H1 (cell line): Measurements from ENCODE around the gene KRT34. TPM values are rescaled to one million over a fixed set of nuclear protein-coding genes. Genes with fewer than 3 reads are reported as not detected.

Experiments used
- CTCF ChIA-PET: fragments of 300-600 bp; sonication (Branson Sonifier 250); formaldehyde crosslinking; loops from one replicate; lab custom pipeline; 2021; ENCODE audit not compliant: partially characterized antibody; lab: Charles Lee
- POLR2A ChIA-PET: fragments of 300-600 bp; sonication (Branson Sonifier 250); formaldehyde crosslinking; loops from one replicate; lab custom pipeline; 2021; ENCODE audit warnings: inconsistent platforms; ENCODE audit not compliant: partially characterized antibody; lab: Charles Lee
- DNase-seq, 2 experiments: peaks; one replicate each; pipeline versions ENCODE4 v3.0.0 to v3.0.0-alpha.2; 2010 to 2022; ENCODE audit warnings: low spot score in 2 of 2, low read depth in 1 of 2, mixed read lengths in 1 of 2
- FAIRE-seq: peaks from 2 replicates; lab custom pipeline; 2011; peaks lifted over from hg19 to GRCh38; lab: Jason Lieb, UNC
- H2AFZ ChIP-seq: 2 replicates; pipeline ENCODE4 v1.8.1; 2012; ENCODE audit warnings: low read length, inconsistent platforms
- H2AK5ac ChIP-seq: 2 replicates; pipeline ENCODE4 v1.6.1; 2013; ENCODE audit warnings: low read depth, low read length
- H2BK120ac ChIP-seq: replicated peaks from 2 replicates; pipeline ENCODE3; 2013; ENCODE audit warnings: low read depth, low read length, inconsistent platforms
- H2BK12ac ChIP-seq: 2 replicates; pipeline ENCODE4 v1.6.1; 2013; ENCODE audit warnings: low read depth, low read length
- H2BK15ac ChIP-seq: 2 replicates; pipeline ENCODE4 v1.6.1; 2013; ENCODE audit warnings: low read length
- H2BK20ac ChIP-seq: 2 replicates; pipeline ENCODE4 v1.6.1; 2013; ENCODE audit warnings: low read length
- H2BK5ac ChIP-seq: 2 replicates; pipeline ENCODE4 v1.6.1; 2013; ENCODE audit warnings: low read depth, low read length
- H3K14ac ChIP-seq: 2 replicates; pipeline ENCODE4 v1.6.1; 2013; ENCODE audit warnings: inconsistent platforms; ENCODE audit not compliant: insufficient read length
- H3K18ac ChIP-seq: 2 replicates; pipeline ENCODE4 v1.6.1; 2013; ENCODE audit warnings: low read length; ENCODE audit errors: extremely low read depth
- H3K23ac ChIP-seq: 2 replicates; pipeline ENCODE4 v1.6.1; 2013; ENCODE audit warnings: inconsistent platforms; ENCODE audit not compliant: insufficient read length
- H3K23me2 ChIP-seq: 2 replicates; pipeline ENCODE4 v1.6.1; 2013; ENCODE audit warnings: low read depth, low read length
- H3K27ac ChIP-seq: 2 replicates; pipeline ENCODE4 v1.6.1; 2011; ENCODE audit warnings: low read depth, low read length, inconsistent platforms
- H3K27me3 ChIP-seq, 4 experiments: replicated peaks in 1 of 4; 1 replicate in 1 of 4; 2 replicates in 3 of 4; pipeline versions ENCODE4 v1.6.1 to v1.8.1; 2011 to 2013; ENCODE audit warnings: low read length in 3 of 4, mild to moderate bottlenecking in 3 of 4, inconsistent platforms in 2 of 4, mixed read lengths in 2 of 4, moderate library complexity in 1 of 4; ENCODE audit not compliant: control insufficient read depth in 3 of 4, insufficient read depth in 3 of 4; ENCODE audit errors: extremely low read depth in 1 of 4
- H3K36me3 ChIP-seq, 4 experiments: 2 replicates each; pipeline versions ENCODE4 v1.6.1 to v1.8.1; 2011 to 2013; ENCODE audit warnings: mild to moderate bottlenecking in 4 of 4, low read length in 3 of 4, moderate library complexity in 2 of 4, control low read depth in 1 of 4, inconsistent platforms in 1 of 4; ENCODE audit not compliant: insufficient read depth in 4 of 4, control insufficient read depth in 2 of 4
- H3K4ac ChIP-seq: replicated peaks from 2 replicates; pipeline ENCODE3; 2013; ENCODE audit warnings: low read length, low read depth, mixed read lengths, inconsistent platforms; ENCODE audit not compliant: insufficient read length
- H3K4me1 ChIP-seq, 4 experiments: replicated peaks in 1 of 4; 1 replicate in 1 of 4; 2 replicates in 3 of 4; pipeline versions ENCODE4 v1.6.1 to v1.8.1; 2011 to 2013; ENCODE audit warnings: low read length in 3 of 4, inconsistent platforms in 2 of 4, mixed read lengths in 1 of 4; ENCODE audit not compliant: insufficient read depth in 4 of 4, control insufficient read depth in 3 of 4
- H3K4me2 ChIP-seq, 2 experiments: 2 replicates each; pipeline versions ENCODE4 v1.6.1 to v1.8.1; 2011 to 2013; ENCODE audit warnings: low read depth in 2 of 2, low read length in 2 of 2, control low read depth in 1 of 2, inconsistent platforms in 1 of 2, mild to moderate bottlenecking in 1 of 2; ENCODE audit not compliant: insufficient read depth in 1 of 2
- H3K4me3 ChIP-seq, 4 experiments: fragments of 200-600, 300-600 bp in 1 of 4; sonication (generic), shearing (Covaris generic), sonication (Bioruptor Twin) in 1 of 4; 2 replicates each; pipeline versions ENCODE4 v1.5.1 to v1.8.1; 2011 to 2016; ENCODE audit warnings: low read length in 4 of 4, low read depth in 3 of 4, control low read depth in 2 of 4, inconsistent platforms in 2 of 4, mild to moderate bottlenecking in 2 of 4, mixed read lengths in 1 of 4, moderate library complexity in 1 of 4; ENCODE audit not compliant: insufficient read depth in 2 of 4; ENCODE audit errors: extremely low read depth in 1 of 4
- H3K56ac ChIP-seq: replicated peaks from 2 replicates; pipeline ENCODE3; 2013; ENCODE audit warnings: low read depth, mild to moderate bottlenecking, mixed read lengths, low read length, inconsistent platforms; ENCODE audit not compliant: insufficient read length
- H3K79me1 ChIP-seq: 2 replicates; pipeline ENCODE4 v1.6.1; 2013; ENCODE audit warnings: low read depth, low read length, control low read depth
- H3K79me2 ChIP-seq, 2 experiments: 2 replicates each; pipeline versions ENCODE4 v1.6.1 to v1.8.1; 2012 to 2013; ENCODE audit warnings: low read length in 2 of 2, mild to moderate bottlenecking in 2 of 2, inconsistent platforms in 1 of 2; ENCODE audit not compliant: insufficient read depth in 2 of 2, control insufficient read depth in 1 of 2
- H3K9ac ChIP-seq, 4 experiments: replicated peaks in 1 of 4; 1 replicate in 1 of 4; 2 replicates in 3 of 4; pipeline versions ENCODE4 v1.6.1 to v1.8.1; 2011 to 2013; ENCODE audit warnings: low read depth in 3 of 4, low read length in 3 of 4, control low read depth in 2 of 4, mild to moderate bottlenecking in 2 of 4, moderate library complexity in 2 of 4, inconsistent platforms in 1 of 4; ENCODE audit errors: extremely low read depth in 1 of 4
- H3K9me3 ChIP-seq, 2 experiments: 2 replicates each; pipeline versions ENCODE4 v1.6.1 to v1.8.1; 2012 to 2013; ENCODE audit warnings: mild to moderate bottlenecking in 2 of 2, moderate library complexity in 2 of 2, control low read depth in 1 of 2, inconsistent platforms in 1 of 2, low read depth in 1 of 2, low read length in 1 of 2, mixed read lengths in 1 of 2; ENCODE audit not compliant: insufficient read depth in 2 of 2
- H4K20me1 ChIP-seq, 2 experiments: replicated peaks in 1 of 2; 2 replicates each; pipeline versions ENCODE3 to v1.8.1; 2011 to 2013; ENCODE audit warnings: inconsistent platforms in 2 of 2, low read length in 2 of 2, mild to moderate bottlenecking in 1 of 2; ENCODE audit not compliant: insufficient read depth in 2 of 2, control insufficient read depth in 1 of 2
- H4K5ac ChIP-seq: 2 replicates; pipeline ENCODE4 v1.6.1; 2013; ENCODE audit warnings: low read length, low read depth, mixed read lengths, inconsistent platforms; ENCODE audit not compliant: insufficient read length
- H4K8ac ChIP-seq: 2 replicates; pipeline ENCODE4 v1.8.0; 2013; ENCODE audit warnings: mild to moderate bottlenecking, moderate library complexity, low read length, inconsistent platforms; ENCODE audit not compliant: insufficient read depth; ENCODE audit errors: extremely low read depth
- H4K91ac ChIP-seq: replicated peaks from 2 replicates; pipeline ENCODE3; 2013; ENCODE audit warnings: low read length, mixed read lengths, inconsistent platforms; ENCODE audit not compliant: insufficient read length
- CBX5 ChIP-seq: fragments of 300-800, 300-1000 bp; sonication (generic); IDR thresholded peaks from 2 replicates; pipeline ENCODE4 v1.7.1; 2016; ENCODE audit warnings: antibody characterized with exemption, low read length, low read depth
- GABPA ChIP-seq: IDR thresholded peaks from 2 replicates; pipeline ENCODE4 v1.6.1; 2011; ENCODE audit warnings: mild to moderate bottlenecking, low read length, moderate library complexity, borderline replicate concordance; ENCODE audit not compliant: insufficient read depth
- KDM5A ChIP-seq: fragments of 200-600 bp; IDR thresholded peaks from 2 replicates; pipeline ENCODE4 v1.7.1; 2012; ENCODE audit warnings: mild to moderate bottlenecking, low read length, inconsistent platforms, mixed read lengths
- POU5F1 ChIP-seq: IDR thresholded peaks from 2 replicates; pipeline ENCODE4 v1.6.1; 2011; ENCODE audit warnings: low read depth, mild to moderate bottlenecking, low read length, moderate library complexity
- RAD21 ChIP-seq, 2 experiments: IDR thresholded peaks in 1 of 2; conservative IDR thresholded peaks in 1 of 2; 2 replicates each; pipeline ENCODE4 v1.6.1; 2011; ENCODE audit warnings: low read depth in 2 of 2, low read length in 2 of 2, improper control_type of control experiment in 1 of 2, inconsistent platforms in 1 of 2, mild to moderate bottlenecking in 1 of 2, moderate library complexity in 1 of 2
- RFX5 ChIP-seq: IDR thresholded peaks from 2 replicates; pipeline ENCODE4 v1.6.1; 2011; ENCODE audit warnings: low read depth, low read length, improper control_type of control experiment, borderline replicate concordance
- SP2 ChIP-seq: IDR thresholded peaks from 2 replicates; pipeline ENCODE4 v1.6.1; 2012; ENCODE audit warnings: mild to moderate bottlenecking, low read length, inconsistent platforms
- TEAD4 ChIP-seq: IDR thresholded peaks from 2 replicates; pipeline ENCODE4 v1.6.1; 2012; ENCODE audit warnings: low read depth, low read length, inconsistent platforms, mixed read lengths
- ZNF274 ChIP-seq: IDR thresholded peaks from 2 replicates; pipeline ENCODE4 v1.7.0; 2012; ENCODE audit warnings: low read length, borderline replicate concordance; ENCODE audit errors: extremely low read depth
- WGBS, 2 experiments: shearing (Covaris generic) in 1 of 2; methylation state at CpG; one replicate each; pipeline versions ENCODE4 v1.1.6 to v1.1.7; 2013 to 2015; ENCODE audit warnings: low lambda C conversion rate in 2 of 2, mixed read lengths in 2 of 2, inconsistent platforms in 1 of 2, low coverage in 1 of 2, missing lambda C conversion rate in 1 of 2; ENCODE audit not compliant: insufficient replicate concordance in 2 of 2, insufficient coverage in 1 of 2, insufficient read length in 1 of 2; ENCODE audit errors: extremely low coverage in 1 of 2, missing lambda C conversion rate in 1 of 2; 5-methylcytosine and 5-hydroxymethylcytosine counted together
- polyA plus RNA-seq, 7 experiments: library from polyadenylated mRNA; depleted of rRNA in 3 of 7; stranded (reverse) in 5 of 7; unstranded in 2 of 7; fragments of >200 nt in 5 of 7; fragments of 200-250 nt in 2 of 7; gene quantifications; 1 replicate in 5 of 7; 2 replicates in 1 of 7; 4 replicates in 1 of 7; pipeline versions ENCODE4 v1.2.1 to v1.2.3, GENCODE V29; 2011 to 2013; ENCODE audit warnings: missing spikeins in 2 of 7, mixed read lengths in 2 of 7
- total RNA-seq: library from RNA; stranded (reverse); fragmentation: NEBNext Ultra II Directional; extraction: Animal tissue kit (Norgen Biotek cat#: 25700); gene quantifications from 2 replicates; pipeline ENCODE4 v1.2.1, GENCODE V29; 2021
- TF ChIP-seq, protein P1 (sequence below): IDR thresholded peaks from 2 replicates; pipeline ENCODE4 v1.6.1; 2011; ENCODE audit warnings: low read depth, mild to moderate bottlenecking, low read length; ENCODE audit not compliant: insufficient read depth

Gene KRT34
- total and polyA plus RNA-seq, 2 of the 8 experiments (the other 6 are each of a cell fraction or from before 2014, with no cell fraction given) = not detected

DNA sequence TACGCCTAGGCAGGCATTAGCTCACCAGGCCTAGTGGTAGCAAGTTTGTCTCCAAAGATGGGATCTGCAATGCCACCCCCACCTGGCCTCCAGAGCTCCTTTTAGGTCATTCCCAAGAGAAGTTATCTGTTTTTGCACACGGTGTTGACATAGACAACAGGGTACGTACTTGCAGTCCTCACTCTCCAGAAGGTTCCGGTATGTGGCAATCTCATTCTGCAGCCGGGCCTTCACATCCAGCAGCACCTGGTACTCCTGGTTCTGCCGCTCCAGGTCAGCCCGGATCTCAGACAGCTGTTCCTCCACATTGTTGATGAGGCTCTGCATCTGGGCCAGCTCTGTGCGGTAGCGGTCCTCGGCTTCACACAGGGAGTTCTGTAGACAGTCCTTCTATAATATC, 25.1 kb upstream of the KRT34 start:
- WGBS, 2 experiments = 93% methylated on average over 10 of the region's 10 CpGs; no CpG with 5 or more reads in 1 of the 2 experiments
- Histone ChIP-seq H2BK120ac (no peak overlapping the region), H4K20me1 (no peaks in the 10 kb centered on the region), H4K5ac (no peak overlapping the region), H2BK5ac (no peak overlapping the region), H3K23me2 (no peaks in the 10 kb centered on the region), H2BK12ac (no peak overlapping the region), H2BK20ac (no peak overlapping the region), H3K4me2 (no peak overlapping the region), H3K4me3 (no peak overlapping the region), H3K27ac (no peak overlapping the region), H3K36me3 (no peaks in the 10 kb centered on the region), H3K56ac (no peak overlapping the region), H2AFZ (no peak overlapping the region), H3K27me3 (no peaks in the 10 kb centered on the region; a peak in 1 of 7 replicates), H3K23ac (no peak overlapping the region), H3K18ac (no peak overlapping the region), H2AK5ac (no peak overlapping the region; the same call in 1 of the 2 replicates), H4K91ac (no peak overlapping the region), H2BK15ac (no peak overlapping the region), H3K79me2 (no peaks in the 10 kb centered on the region), H3K9me3 (no peaks in the 10 kb centered on the region), H3K14ac (no peak overlapping the region), H3K4me1 (peaks cover 0 to 3% (median 0%) of the 10 kb centered on the region in 4 experiments; a peak in 3 of 7 replicates), H3K9ac (no peak overlapping the region), H4K8ac (no peak overlapping the region), H3K79me1 (no peaks in the 10 kb centered on the region), H3K4ac (no peak overlapping the region)
- FAIRE-seq (no peak), DNase-seq (no peak)
- POLR2A ChIA-PET = interaction anchor here (1.1 kb wide), 1 partner anchor 115 kb away, joined by 3 read pairs; no protein-coding TSS in a partner anchor
- CTCF ChIA-PET = interaction anchor here (0.6 to 7.2 kb wide), 5 partner anchors 11 to 142 kb away, joined by 3 to 51 read pairs (median 3); no protein-coding TSS in a partner anchor
- TF ChIP-seq RFX5 = no peak
- no peak for TF ChIP-seq CBX5
- no peak for TF ChIP-seq ZNF274
- TF ChIP-seq KDM5A = no peak
- TF ChIP-seq, protein P1, sequence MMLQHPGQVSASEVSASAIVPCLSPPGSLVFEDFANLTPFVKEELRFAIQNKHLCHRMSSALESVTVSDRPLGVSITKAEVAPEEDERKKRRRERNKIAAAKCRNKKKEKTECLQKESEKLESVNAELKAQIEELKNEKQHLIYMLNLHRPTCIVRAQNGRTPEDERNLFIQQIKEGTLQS = no peak
- no peak for TF ChIP-seq POU5F1
- no peak for TF ChIP-seq GABPA
- TF ChIP-seq TEAD4 = no peak
- no peak for TF ChIP-seq RAD21 (IDR thresholded peaks at IDR 0.05 in 1 of 2, conservative IDR thresholded peaks at IDR 0.05 in 1 of 2; ENCODE audit: low read depth in 2 of 2, low read length in 2 of 2)
- TF ChIP-seq SP2 = no peak
